ENCODE data around the gene PPP1R10. TPM values are rescaled to one million over a fixed set of nuclear protein-coding genes. Genes with fewer than 3 reads are reported as not detected.

The PPP1R10 gene
- total RNA-seq, 2 experiments from 2014 or later: 140 to 151 TPM

DNA sequence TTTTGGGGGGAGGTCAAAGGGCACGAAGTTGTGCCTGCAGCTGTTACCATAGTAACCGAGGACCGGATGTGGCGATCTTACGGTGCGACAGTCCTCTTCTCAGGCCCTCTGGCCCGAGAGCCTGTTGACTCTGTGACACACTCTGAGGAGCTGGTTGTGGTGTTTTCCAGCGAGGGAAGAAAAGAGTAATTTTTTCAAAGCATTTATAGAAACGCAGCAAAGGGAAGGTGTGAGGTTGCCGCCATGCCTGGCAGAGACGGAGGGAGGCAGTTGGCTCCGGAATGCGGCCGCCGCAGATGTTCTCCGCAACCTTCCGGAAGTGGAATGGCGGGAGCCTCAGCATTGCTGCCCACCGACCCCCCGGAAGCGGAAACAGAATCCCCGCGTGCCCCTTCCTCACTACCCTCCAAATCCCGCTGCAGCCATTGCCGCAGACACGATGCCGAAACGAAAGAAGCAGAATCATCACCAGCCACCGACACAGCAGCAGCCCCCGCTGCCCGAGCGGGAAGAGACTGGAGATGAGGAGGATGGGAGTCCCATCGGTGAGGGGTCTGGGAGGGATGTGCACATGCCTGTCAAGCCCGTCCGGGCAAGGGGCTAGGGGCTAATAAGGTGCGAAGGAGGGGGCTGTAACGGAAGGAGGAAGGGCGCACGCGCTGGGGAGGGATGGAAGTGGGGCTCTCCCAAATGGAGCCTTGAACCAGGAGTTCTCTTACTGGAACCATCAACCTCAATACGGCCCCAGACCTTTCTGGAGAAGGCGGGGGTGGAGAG is 59.9 kb downstream of the PPP1R10 start, which contains the start of gene PRR3:
TSS of gene PRR3 (plus strand) at position 390 of the 777 bp plus-strand sequence. CDS start at position 440, 50 bp downstream.
- ATAC-seq (ENCODE audit: low read depth) (peak; percentile 69), DNase-seq (peak; percentile 84)
- POLR2A ChIA-PET: interaction anchor here (0.6 to 3.4 kb wide), 18 partner anchors 10 to 343 kb away, joined by 3 to 24 read pairs (median 4); partner anchors contain the start of genes ABCF1, DDR1, MRPS18B and PPP1R10
- Mint-ChIP-seq H3K4me1 (peaks cover 27% of the 10 kb centered on the region), H3K4me3 (peak within 1 kb of the TSS; percentile 95), H3K27ac (peak within 1 kb of the TSS; percentile 100), H3K27me3 (no peaks in the 10 kb centered on the region), H3K9me3 (no peaks in the 10 kb centered on the region), H3K36me3 (peaks cover 15% of the 10 kb centered on the region)

DNA sequence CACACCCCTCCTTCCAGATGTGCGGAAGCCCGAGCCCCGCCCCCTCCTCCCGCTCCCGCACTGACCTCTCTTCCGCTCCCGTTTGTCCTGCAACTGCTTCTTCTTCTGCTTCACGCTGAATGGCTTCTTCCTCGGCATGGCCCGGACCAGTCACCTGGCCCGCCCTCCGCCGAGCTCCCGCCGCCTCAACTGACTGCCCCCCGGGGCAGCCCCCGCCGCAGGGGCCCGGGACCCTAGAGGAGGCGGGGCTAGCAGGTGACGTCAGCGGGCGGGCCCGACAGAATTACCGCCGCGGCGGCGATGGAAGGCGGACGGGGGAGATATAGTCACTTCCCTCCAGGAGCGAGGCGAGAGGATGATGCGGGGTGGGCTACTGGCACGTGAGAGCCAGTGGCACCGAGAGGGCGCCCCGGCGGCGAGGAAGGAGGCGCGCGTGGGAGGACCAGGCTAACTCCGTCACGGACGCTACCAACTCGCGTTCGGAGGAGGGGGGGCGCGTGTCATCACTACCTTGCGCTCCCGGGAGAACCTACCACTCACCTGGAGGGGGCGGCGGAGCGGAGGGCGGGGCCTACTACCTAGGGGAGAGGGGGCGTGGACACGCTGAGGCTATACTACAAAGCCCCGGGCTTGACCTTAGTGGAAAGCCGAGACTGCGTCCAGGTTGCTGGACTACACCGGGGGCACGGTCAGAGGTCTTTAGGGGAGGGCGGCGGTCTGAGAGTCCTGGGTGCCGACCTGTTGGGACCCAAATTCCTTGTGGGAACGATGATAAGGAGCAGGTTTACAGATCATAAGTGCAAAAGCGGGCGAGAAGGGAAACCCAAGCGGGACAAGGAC is 60.8 kb downstream of the PPP1R10 start, which contains the start of gene GNL1:
TSS of gene GNL1 (minus strand) at position 424 of the 840 bp plus-strand sequence. CDS start at position 138, 286 bp downstream.
- peak; percentile 90 for ATAC-seq (ENCODE audit: low read depth)
- Mint-ChIP-seq H3K36me3 (peaks cover 15% of the 10 kb centered on the region), H3K4me1 (peaks cover 27% of the 10 kb centered on the region), H3K27ac (peak within 1 kb of the TSS; percentile 100), H3K9me3 (no peaks in the 10 kb centered on the region), H3K27me3 (no peaks in the 10 kb centered on the region), H3K4me3 (peak within 1 kb of the TSS; percentile 95)
- peak; percentile 98 for DNase-seq
- POLR2A ChIA-PET: interaction anchor here (0.6 to 3.4 kb wide), 11 partner anchors 10 to 342 kb away, joined by 3 to 24 read pairs (median 6); partner anchors contain the start of genes ABCF1, DHX16, MRPS18B and PPP1R10

DNA sequence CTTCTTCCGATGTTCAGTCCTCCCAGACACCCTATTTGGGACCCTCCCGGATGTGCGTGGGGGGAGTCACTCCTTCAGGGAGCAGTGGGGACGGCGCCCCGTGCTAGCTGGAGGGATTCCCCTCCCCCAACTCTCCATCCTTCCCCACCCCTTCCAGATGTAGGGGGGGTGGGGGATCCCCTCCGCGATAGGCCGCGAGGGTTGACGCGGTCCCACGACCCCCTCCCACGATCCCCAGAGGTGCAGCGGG is 61.3 kb downstream of the PPP1R10 start:
- Mint-ChIP-seq H3K27ac (peak overlapping the region; percentile 100), H3K36me3 (peaks cover 19% of the 10 kb centered on the region), H3K4me3 (peak overlapping the region; percentile 95), H3K9me3 (no peaks in the 10 kb centered on the region), H3K27me3 (no peaks in the 10 kb centered on the region), H3K4me1 (peaks cover 27% of the 10 kb centered on the region)
- DNase-seq (no peak), ATAC-seq (ENCODE audit: low read depth) (peak; percentile 0)
- POLR2A ChIA-PET: interaction anchor here (0.9 to 3.4 kb wide), 4 partner anchors 11 to 117 kb away, joined by 3 to 10 read pairs (median 5); partner anchors contain the start of genes ABCF1 and DHX16

DNA sequence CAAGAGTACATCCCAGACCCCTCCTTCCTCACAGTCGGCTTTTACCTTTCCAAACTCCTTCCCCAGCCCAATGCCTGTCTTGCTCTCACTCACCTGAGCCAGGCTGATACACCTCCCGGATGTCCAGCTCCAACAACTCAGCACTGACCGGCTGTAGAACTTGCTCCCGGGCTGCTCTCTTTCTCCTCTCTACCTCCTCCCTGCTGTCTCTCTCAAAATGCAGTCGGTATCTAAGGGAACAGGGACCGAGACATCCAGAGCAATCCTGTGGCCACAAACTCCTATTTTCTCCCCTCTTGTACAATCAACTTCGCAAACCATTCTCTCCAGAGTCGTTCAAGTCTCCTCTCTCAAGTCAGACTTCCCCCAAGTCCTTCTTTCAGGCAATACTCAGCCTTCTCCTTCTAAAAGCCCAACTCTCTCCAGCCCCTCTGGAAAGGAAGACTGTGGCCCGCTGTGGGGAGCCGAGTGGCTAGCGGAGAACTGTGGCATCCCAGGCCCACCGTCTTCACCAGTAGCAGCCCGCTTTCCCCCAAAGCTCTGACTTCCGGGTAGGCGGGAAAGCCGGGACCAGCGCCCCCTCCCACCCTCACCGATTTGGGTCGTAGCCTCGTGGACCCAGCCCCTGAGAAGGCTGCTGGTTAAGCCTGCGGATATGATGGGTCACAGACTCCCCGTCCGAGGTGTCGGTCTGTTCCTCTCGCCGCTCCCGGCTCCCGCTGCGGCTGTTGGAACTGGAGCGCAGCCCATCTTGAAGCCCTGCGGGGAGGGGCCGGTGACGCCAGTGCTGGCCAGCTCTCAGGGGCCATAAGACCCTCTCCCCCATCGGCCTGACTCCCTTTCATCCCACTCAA is 61.9 kb downstream of the PPP1R10 start:
- H3K9me3 Mint-ChIP-seq: no peaks in the 10 kb centered on the region
- DNase-seq: no peak
- H3K27me3 Mint-ChIP-seq: no peaks in the 10 kb centered on the region
- H3K27ac Mint-ChIP-seq: peak overlapping the region; percentile 100
- H3K4me1 Mint-ChIP-seq: peaks cover 26% of the 10 kb centered on the region
- POLR2A ChIA-PET: interaction anchor here (0.5 to 3.4 kb wide), 7 partner anchors 10 to 291 kb away, joined by 3 to 10 read pairs (median 4); partner anchors contain the start of genes ABCF1 and DHX16
- ATAC-seq (ENCODE audit: low read depth): no peak
- H3K4me3 Mint-ChIP-seq: peak overlapping the region; percentile 95
- peaks cover 23% of the 10 kb centered on the region for H3K36me3 Mint-ChIP-seq

DNA sequence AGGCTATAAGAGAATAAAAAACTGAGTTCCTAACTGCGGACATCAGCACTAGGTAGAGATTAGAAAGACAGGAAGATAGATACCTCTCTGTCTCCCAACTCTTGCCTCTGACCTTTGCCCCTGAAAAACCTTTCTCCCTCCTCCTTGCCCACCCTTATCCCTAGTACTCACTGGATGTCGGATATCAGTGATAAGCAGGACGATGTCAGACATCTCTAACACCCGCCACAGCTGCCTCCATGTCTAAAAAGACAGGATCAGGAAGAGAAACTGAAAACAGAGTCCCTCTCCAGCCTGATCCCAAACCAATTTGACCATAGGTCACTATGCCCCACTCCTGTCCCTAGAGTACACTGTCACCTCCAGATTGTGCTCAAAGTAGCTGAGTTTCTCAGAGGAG is 62.6 kb downstream of the PPP1R10 start:
- no peak for ATAC-seq (ENCODE audit: low read depth)
- peak overlapping the region; percentile 18 for H3K27ac Mint-ChIP-seq
- peaks cover 20% of the 10 kb centered on the region for H3K4me1 Mint-ChIP-seq

More for the DNA sequence above, 62.6 kb downstream of the PPP1R10 start:
- Mint-ChIP-seq H3K27me3 (no peaks in the 10 kb centered on the region), H3K36me3 (peaks cover 26% of the 10 kb centered on the region), H3K9me3 (no peaks in the 10 kb centered on the region), H3K4me3 (peak overlapping the region; percentile 47)
- POLR2A ChIA-PET: interaction anchor here (0.6 to 3.4 kb wide), 6 partner anchors 10 to 292 kb away, joined by 3 to 10 read pairs (median 4); no protein-coding TSS in a partner anchor
- no peak for DNase-seq

Small RNA genes lying within 50 kb of the gene (microRNA-seq; reads per million reads assigned to microRNA genes)
- 54.0 reads per million, percentile 48 among the genes with 10 or more reads in this experiment for gene MIR877

Other genes with a start within 250 kb of the PPP1R10 start
- gene HLA-E, start 127.7 kb downstream of the PPP1R10 start, total RNA-seq: 100 to 1,000 TPM; 957 to 962 TPM
- gene GNL1, start 60.8 kb downstream of the PPP1R10 start, total RNA-seq: 10 to 100 TPM; 84.3 to 88.6 TPM
- gene PRR3, start 59.9 kb downstream of the PPP1R10 start, total RNA-seq: 10 to 100 TPM; 19.9 to 22.5 TPM
- 10 to 100 TPM; 67.5 to 70.4 TPM for gene ABCF1, start 45.8 kb downstream of the PPP1R10 start, total RNA-seq
- gene MRPS18B, start 597 bp upstream of the PPP1R10 start, total RNA-seq: 10 to 100 TPM; 43.8 to 44.5 TPM
- 10 to 100 TPM; 11.2 to 13.5 TPM for gene ATAT1, start 9.6 kb upstream of the PPP1R10 start, total RNA-seq
- gene C6orf136, start 29.9 kb upstream of the PPP1R10 start, total RNA-seq: 10 to 100 TPM; 33.5 to 34.3 TPM
- 10 to 100 TPM; 42.9 to 44.2 TPM for gene DHX16, start 55.8 kb upstream of the PPP1R10 start, total RNA-seq
- 100 to 1,000 TPM; 245 to 251 TPM for gene PPP1R18, start 69.4 kb upstream of the PPP1R10 start, total RNA-seq
- 10 to 100 TPM; 33.1 to 33.9 TPM for gene NRM, start 73.7 kb upstream of the PPP1R10 start, total RNA-seq
- 10 to 100 TPM; 50.2 to 52.2 TPM for gene MDC1, start 100.0 kb upstream of the PPP1R10 start, total RNA-seq
- 1,000 to 10,000 TPM; 1,168 to 1,207 TPM for gene TUBB, start 103.1 kb upstream of the PPP1R10 start, total RNA-seq
- gene FLOT1, start 125.4 kb upstream of the PPP1R10 start, total RNA-seq: 100 to 1,000 TPM; 261 to 271 TPM
- 10 to 100 TPM; 49.1 to 52.7 TPM for gene IER3, start 127.3 kb upstream of the PPP1R10 start, total RNA-seq

Measured in activated naive CD8-positive, alpha-beta T cell treated with anti-CD3 and anti-CD28 coated beads, Interleukin-2, amount 10 ng/mL, durations not matched to agents 7 days and 5 days (primary cell).